IgD-negative memory B cell (primary cell): Measurements from ENCODE around the gene SLC2A6. TPM values are rescaled to one million over a fixed set of nuclear protein-coding genes. Genes with fewer than 3 reads are reported as not detected.

ENCODE experiments used
- H3K27ac Mint-ChIP-seq, 3 donors: one replicate each; pipeline ENCODE4 v1.8.0; 2020 to 2022; ENCODE audit warnings: mild to moderate bottlenecking in 3 of 3, mixed read lengths in 3 of 3, moderate library complexity in 1 of 3
- H3K27me3 Mint-ChIP-seq: one replicate; pipeline ENCODE4 v1.8.0; 2021; ENCODE audit warnings: mixed read lengths
- H3K36me3 Mint-ChIP-seq: one replicate; pipeline ENCODE4 v1.8.0; 2020; ENCODE audit warnings: mild to moderate bottlenecking, mixed read lengths
- H3K4me1 Mint-ChIP-seq, 3 donors: one replicate each; pipeline ENCODE4 v1.8.0; 2020 to 2022; ENCODE audit warnings: mixed read lengths in 3 of 3, mild to moderate bottlenecking in 1 of 3
- H3K4me3 Mint-ChIP-seq, 4 donors: one replicate each; pipeline ENCODE4 v1.8.0; 2020 to 2022; ENCODE audit warnings: mild to moderate bottlenecking in 4 of 4, mixed read lengths in 4 of 4, moderate library complexity in 3 of 4
- H3K9me3 Mint-ChIP-seq, 3 donors: one replicate each; pipeline ENCODE4 v1.8.0; 2020 to 2021; ENCODE audit warnings: mixed read lengths in 3 of 3, mild to moderate bottlenecking in 1 of 3
- polyA plus RNA-seq: library from polyadenylated mRNA; unstranded; fragments of 300-500 nt; fragmentation: Illumina TruSeq; gene quantifications from one replicate; pipeline ENCODE4 v1.2.3, GENCODE V29; 2021

The SLC2A6 gene
- polyA plus RNA-seq, 1 donor from 2014 or later = 65.2 TPM

DNA sequence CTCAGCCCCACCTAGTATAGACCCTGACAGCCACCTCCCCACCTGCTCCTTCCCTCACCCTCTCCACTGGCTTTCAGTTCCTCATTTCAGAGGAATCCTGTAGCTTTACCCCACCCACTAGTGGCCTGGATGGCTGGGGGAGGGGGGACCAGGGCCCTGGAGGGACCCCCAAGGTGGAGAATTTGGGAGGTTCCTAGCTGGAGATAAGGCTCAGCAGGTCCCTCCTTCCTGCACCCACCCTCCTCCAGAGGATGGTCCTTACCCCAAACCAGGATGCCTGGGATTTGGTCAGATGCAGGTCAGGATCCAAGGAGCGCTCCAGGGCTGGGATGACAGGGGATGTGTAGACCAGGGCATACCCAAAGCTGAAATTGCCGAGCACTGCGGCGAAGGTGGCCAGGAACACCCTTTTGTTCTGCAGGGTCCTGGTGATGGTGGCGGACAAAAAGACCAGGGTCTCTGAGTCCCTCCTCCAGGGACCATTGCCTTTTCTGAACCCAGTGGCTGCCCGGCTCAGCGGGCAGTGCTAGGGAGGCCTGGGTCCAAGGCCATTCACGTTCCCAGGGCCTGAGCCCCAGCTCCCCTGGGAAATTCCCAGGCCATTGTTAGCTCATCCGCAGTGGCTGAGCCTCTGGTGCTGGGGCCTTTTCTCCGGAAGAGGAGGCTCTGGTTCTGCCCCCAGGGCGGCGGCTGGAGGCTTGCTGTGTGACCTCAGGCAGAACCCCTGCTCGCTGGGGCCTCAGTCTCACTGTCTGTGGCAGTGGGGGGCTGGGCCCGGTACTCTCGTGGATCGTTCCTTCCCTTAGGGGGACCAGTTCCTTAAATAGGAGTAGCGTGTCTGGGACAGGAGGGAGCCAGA lies 678 bp downstream of the SLC2A6 start:
- Mint-ChIP-seq H3K36me3 (peaks cover 3% of the 10 kb centered on the region), H3K9me3 (no peaks in the 10 kb centered on the region), H3K4me1 (peaks cover 16 to 26% (median 24%) of the 10 kb centered on the region in 3 donors), H3K27ac (peak overlapping the region; percentile 76 to 91 (median 81)), H3K4me3 (peak overlapping the region; percentile 88 to 97 (median 92)), H3K27me3 (peaks cover under 1% of the 10 kb centered on the region)

DNA sequence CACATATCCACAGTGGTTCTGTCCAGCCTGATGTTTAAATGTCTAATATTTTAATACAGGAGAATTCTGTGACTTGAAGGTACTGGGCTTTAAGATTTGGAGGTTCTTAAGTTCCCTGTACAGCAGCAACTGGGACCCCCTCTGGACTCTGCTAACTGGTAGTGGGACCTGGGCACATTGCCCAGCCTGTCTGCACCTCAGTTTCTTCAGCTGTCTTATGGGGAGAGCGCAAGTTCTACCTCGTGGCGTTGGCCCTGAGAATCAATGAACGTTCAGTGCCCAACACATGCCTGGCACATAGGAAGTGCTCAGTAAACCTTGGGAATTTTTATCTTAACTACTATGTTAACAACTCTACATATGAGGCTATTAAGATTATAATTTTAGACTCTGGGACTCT lies 1.4 kb downstream of the SLC2A6 start:
- Mint-ChIP-seq H3K27ac (peak overlapping the region; percentile 76 to 91 (median 81)), H3K27me3 (no peaks in the 10 kb centered on the region), H3K4me1 (peaks cover 16 to 24% (median 24%) of the 10 kb centered on the region in 3 donors), H3K9me3 (no peaks in the 10 kb centered on the region), H3K36me3 (peaks cover 3% of the 10 kb centered on the region), H3K4me3 (peak overlapping the region; percentile 88 to 97 (median 92))

DNA sequence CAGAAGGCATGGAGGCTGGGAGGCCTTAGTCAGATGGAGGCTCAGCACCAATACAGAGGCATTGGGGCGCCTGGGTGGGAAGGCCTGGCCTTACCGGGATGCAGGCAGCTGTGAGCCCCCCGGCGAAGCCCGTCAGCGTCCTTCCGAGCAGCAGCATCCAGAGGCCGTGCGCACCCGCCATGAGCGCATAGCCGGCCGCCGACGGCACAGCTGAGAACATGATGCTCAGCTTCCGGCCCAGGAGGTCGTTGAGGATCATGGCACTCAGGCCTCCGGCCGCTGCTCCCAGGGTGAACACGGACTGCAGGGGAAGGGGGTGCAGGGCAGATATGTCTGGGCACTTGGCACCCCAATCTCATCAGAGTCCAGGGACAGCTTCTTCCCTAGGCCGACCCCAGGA lies 2.0 kb downstream of the SLC2A6 start:
- H3K4me3 Mint-ChIP-seq = peak overlapping the region in 3 of 4 donors; percentile 32 to 88 (median 83)
- H3K36me3 Mint-ChIP-seq = peaks cover 3% of the 10 kb centered on the region
- H3K27me3 Mint-ChIP-seq = no peaks in the 10 kb centered on the region
- H3K4me1 Mint-ChIP-seq = peaks cover 16 to 24% (median 24%) of the 10 kb centered on the region in 3 donors
- H3K9me3 Mint-ChIP-seq = no peaks in the 10 kb centered on the region
- H3K27ac Mint-ChIP-seq = peak overlapping the region in 2 of 3 donors; percentile 53 to 91

DNA sequence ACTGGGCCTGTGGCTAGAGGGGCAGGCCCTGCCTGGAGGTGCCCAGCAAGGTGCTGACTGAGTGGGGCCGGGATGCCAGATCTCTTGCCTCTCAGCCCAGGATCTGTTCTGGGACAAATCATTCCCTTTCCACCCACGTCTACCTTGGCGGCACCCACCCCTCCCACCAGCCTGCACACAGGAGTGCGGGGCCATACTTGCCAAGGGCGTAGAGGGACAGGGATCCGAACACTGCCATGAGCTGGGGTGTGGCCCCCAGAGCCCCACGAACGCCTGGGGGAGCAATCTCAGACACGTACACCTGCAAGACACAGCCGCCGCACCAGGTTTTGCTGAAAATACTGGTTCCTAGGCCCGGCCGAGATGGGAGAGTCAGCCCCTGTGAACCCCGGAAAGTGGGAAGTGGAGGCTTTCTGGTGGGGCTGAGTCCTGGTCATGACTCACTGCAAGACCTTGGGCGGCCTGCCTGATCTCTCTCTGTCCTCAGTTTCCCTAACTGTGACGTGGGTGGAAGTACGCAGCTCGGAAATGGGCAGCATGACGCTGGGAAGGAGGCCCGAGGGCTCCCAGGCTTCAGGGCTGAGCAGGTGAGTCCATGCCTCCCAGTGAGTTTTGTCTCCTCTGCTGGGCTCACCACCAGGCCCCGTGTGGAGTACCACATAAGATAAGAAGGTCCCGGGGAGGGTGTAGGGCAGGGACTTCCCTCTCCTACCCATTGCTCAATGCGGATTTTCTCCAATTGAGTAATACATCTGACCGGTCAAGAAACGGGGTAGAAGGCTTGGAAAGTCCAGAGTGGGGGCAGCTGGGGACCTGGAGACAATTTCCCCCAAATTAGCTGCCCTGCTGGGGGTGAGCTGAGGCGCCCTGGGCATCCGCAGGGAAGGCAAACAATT lies 2.6 kb downstream of the SLC2A6 start:
- H3K4me1 Mint-ChIP-seq = peaks cover 16 to 24% (median 24%) of the 10 kb centered on the region in 3 donors
- peak overlapping the region in 2 of 4 donors; percentile 32 to 83 for H3K4me3 Mint-ChIP-seq
- peak overlapping the region in 2 of 3 donors; percentile 18 to 53 for H3K27ac Mint-ChIP-seq

DNA sequence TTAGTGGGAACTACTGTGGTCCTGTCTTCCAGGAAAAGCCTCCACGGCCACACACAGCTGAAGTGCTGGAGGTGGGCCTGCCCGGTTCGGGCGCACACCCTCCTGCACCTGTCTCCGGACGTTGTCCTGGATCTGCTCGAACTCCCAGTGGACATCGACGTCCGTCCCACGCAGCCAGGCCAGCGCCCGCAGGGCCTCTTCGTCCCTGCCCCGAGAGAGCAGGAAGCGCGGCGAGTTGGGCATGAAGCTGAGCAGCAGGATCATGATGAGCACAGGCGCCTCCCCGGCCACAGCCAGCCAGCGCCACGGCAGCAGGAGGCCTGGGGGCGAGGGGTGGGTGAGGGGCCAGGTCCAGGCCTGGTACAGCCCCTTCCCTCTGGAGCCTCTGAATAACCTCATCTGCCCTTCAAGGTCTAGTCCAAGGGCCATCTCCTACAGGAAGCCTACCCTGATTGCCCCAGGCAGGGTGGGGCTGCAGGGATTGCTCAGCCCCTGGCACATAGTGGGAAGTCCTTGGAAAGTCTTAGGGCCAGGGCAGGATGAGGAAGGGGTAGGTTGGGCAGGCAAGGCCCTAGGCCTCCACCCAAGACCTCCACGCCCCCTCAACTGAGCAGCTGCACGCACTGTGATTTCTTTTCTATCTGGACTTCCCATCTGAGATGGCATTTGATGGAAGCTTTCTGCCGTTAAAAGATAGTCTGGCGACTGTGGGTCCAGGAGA lies 3.4 kb downstream of the SLC2A6 start:
- H3K27me3 Mint-ChIP-seq = no peaks in the 10 kb centered on the region
- no peaks in the 10 kb centered on the region for H3K9me3 Mint-ChIP-seq
- H3K4me1 Mint-ChIP-seq = peaks cover 18 to 24% (median 24%) of the 10 kb centered on the region in 3 donors
- H3K27ac Mint-ChIP-seq = no peak overlapping the region
- peak overlapping the region in 1 of 4 donors; percentile 60 for H3K4me3 Mint-ChIP-seq
- H3K36me3 Mint-ChIP-seq = peaks cover 3% of the 10 kb centered on the region

More for the DNA sequence above, 2.6 kb downstream of the SLC2A6 start:
- Mint-ChIP-seq H3K36me3 (peaks cover 3% of the 10 kb centered on the region), H3K9me3 (no peaks in the 10 kb centered on the region), H3K27me3 (no peaks in the 10 kb centered on the region)

DNA sequence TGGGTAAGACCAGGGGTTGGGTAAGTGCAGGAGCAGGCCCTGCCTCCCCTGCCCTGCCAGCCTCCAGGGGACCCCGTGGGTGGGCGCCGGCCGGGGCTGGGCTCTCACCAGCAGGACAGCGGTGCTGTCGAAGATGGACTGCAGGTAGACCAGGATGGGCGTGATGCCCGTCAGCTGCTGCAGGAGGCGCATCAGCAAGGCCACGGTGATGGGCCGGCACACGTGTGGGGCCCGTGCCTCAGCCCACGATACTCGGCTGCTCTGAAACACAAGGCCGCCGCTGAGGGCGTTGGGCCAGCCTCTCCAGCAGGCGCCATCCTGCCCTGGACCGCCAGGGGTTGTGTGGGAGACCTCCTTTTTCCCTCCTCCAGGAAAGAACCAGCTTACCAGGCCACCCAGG lies 4.0 kb downstream of the SLC2A6 start:
- Mint-ChIP-seq H3K9me3 (no peaks in the 10 kb centered on the region), H3K27ac (no peak overlapping the region), H3K27me3 (no peaks in the 10 kb centered on the region), H3K4me3 (no peak overlapping the region), H3K4me1 (peaks cover 16 to 22% (median 22%) of the 10 kb centered on the region in 3 donors), H3K36me3 (peaks cover 3% of the 10 kb centered on the region)

DNA sequence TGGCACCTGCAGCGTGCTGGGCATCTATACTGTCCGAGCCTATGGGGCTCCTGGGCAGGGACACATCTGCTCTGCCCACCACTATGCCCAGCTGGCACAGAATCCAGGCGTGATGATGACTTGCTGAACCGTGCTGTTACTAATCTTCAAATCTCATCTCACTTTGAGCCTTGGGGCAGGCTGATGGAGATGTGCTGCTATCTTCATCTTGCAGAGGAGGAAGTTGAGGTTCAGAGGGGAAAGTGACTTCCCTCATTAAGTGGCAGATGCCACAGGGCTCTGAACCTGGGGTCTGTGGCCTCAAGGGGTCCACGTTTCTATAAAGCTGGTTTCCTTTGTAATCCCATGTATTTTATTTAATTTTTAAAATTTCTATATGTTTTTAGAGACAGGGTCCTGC lies 4.7 kb downstream of the SLC2A6 start:
- H3K9me3 Mint-ChIP-seq = no peaks in the 10 kb centered on the region

DNA sequence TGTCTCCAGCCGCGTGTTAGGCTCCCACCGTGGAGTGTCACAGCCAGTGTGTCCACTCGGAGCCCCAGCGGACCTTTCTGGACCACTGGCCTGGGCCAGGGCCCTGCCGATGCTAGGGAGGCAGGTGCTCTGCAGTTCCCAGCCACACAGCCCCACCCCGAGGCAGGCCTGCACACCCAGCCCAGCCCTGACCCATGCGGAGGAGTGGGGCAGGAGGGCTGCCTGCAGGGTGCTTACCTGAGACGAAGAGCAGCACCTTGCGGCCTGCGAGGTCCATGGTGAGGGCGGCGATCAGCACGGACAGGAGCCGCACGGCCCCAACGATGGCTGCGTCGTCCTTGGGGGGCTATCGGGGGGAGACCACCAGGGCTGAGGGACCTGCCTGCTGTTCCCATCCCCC lies 5.2 kb downstream of the SLC2A6 start:
- H3K36me3 Mint-ChIP-seq = peaks cover 3% of the 10 kb centered on the region
- peak overlapping the region in 1 of 3 donors; percentile 33 for H3K27ac Mint-ChIP-seq
- no peaks in the 10 kb centered on the region for H3K27me3 Mint-ChIP-seq
- H3K9me3 Mint-ChIP-seq = no peaks in the 10 kb centered on the region
- H3K4me3 Mint-ChIP-seq = peak overlapping the region in 1 of 4 donors; percentile 3
- H3K4me1 Mint-ChIP-seq = peaks cover 13 to 19% (median 18%) of the 10 kb centered on the region in 3 donors

More for the DNA sequence above, 4.7 kb downstream of the SLC2A6 start:
- Mint-ChIP-seq H3K36me3 (peaks cover 3% of the 10 kb centered on the region), H3K27ac (peak overlapping the region in 2 of 3 donors; percentile 33 to 63), H3K4me1 (peaks cover 13 to 19% (median 18%) of the 10 kb centered on the region in 3 donors), H3K4me3 (peak overlapping the region in 1 of 4 donors; percentile 3), H3K27me3 (no peaks in the 10 kb centered on the region)

DNA sequence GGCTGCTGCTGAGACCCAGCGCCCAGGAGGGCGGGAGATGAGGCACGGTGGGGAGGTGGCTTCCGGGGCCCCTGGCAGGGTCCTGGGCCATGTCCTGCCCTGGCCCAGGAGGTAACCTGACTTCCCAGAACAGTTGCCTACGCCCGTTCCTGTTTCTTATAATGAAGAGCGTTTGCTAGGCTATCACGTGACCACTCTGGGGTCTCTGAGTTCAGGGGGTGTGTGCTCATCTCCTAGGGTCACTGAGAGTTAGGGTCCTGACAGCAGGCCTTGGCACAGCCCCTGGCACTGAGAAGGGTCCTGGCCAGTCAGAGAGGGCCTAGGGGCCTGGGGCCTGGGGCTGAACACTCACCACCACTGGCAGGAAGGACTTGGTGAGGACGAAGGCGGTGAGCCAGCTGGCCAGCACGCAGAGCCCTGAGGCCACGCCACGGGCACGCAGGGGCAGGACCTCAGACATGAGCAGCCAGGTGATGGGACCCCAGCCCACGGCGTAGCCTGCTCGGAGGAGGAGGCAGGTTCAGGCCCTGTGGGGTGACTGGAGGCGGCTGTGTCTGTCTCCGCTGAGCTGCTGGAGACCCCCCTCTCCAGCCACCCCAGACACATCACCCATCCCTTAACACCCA lies 6.0 kb downstream of the SLC2A6 start:
- H3K4me3 Mint-ChIP-seq = no peak overlapping the region
- no peaks in the 10 kb centered on the region for H3K27me3 Mint-ChIP-seq
- peaks cover 3% of the 10 kb centered on the region for H3K36me3 Mint-ChIP-seq
- peaks cover 13 to 19% (median 16%) of the 10 kb centered on the region in 3 donors for H3K4me1 Mint-ChIP-seq
- no peaks in the 10 kb centered on the region for H3K9me3 Mint-ChIP-seq
- H3K27ac Mint-ChIP-seq = no peak overlapping the region

DNA sequence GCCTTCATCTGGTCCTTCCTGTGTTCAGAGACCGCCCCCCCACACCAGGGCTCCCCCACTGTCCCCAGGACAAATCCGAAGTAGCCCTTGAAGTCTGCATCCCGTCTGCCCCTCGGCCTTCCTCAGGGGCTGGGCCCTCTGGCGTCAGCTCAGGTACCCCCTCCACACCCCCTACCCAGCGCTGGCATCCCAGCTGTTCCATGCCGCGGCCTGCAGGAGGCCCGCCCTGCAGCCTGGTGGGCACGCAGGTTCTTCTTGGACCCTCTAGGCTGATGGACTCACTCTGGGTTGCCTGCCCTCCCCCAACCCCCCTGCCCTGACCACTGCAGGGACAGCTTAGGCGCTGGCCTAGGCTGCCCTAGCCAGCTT lies 6.6 kb downstream of the SLC2A6 start:
- Mint-ChIP-seq H3K4me1 (peaks cover 9 to 14% (median 12%) of the 10 kb centered on the region in 3 donors), H3K27me3 (no peaks in the 10 kb centered on the region), H3K36me3 (peaks cover 3% of the 10 kb centered on the region), H3K27ac (no peak overlapping the region), H3K4me3 (peak overlapping the region in 1 of 4 donors; percentile 60), H3K9me3 (no peaks in the 10 kb centered on the region)

DNA sequence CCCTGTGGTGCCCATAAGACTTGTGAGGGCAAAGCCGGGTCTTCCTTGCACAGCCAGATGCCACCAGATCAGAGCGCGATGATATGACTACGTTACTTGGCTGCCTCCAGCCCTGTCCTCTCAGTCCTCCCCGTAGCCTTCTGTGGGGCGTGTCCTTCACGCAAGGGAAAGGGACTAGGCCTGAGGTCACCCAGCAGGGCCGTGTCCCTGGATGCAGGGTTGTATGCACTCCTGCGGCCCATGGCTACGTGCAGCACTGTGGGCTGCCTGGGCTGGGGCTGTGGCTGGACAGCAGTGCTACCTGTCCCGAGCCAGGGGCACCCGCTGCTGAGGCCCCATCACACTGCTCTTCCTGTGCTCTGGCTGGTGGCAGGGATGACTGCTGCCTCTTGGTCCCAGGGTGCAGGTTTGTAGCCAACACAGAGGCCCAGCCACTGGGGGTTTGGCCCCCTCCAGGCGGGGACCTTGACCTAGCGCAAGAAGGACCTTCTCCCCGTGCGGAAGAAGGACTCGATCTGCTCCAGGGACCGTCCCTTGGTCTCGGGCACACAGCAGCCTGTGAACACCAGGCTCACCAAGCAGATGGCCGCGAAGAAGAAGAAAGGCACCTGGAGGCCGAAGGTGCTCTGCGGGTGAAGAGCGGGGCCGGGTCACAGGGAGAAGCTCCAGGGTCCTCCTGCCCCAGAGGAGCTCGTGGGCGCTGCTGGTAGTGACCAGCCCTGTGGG lies 7.2 kb downstream of the SLC2A6 start:
- Mint-ChIP-seq H3K9me3 (no peaks in the 10 kb centered on the region), H3K4me1 (peaks cover 8 to 13% (median 11%) of the 10 kb centered on the region in 3 donors), H3K36me3 (peaks cover 3% of the 10 kb centered on the region), H3K27me3 (no peaks in the 10 kb centered on the region), H3K27ac (peak overlapping the region in 2 of 3 donors; percentile 21 to 67), H3K4me3 (peak overlapping the region in 1 of 4 donors; percentile 60)

DNA sequence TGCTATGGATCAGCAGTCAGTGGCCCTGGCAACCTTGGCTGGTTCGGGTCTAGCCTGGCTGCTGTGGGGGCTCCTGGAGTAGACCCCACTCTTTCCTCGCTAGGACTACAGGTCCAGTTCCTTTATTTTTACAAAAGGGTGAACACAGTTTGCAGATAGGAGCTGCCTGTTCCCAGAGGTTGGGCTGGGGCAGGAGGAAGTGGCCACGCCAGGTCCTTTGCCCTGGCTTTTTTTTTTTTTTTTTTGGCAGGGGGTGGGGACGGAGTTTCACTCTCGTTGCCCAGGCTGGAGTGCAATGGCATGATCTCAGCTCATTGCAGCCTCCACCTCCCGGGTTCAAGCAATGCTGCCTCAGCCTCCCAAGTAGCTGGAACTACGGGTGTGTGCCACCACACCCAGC lies 7.9 kb downstream of the SLC2A6 start:
- H3K4me1 Mint-ChIP-seq = peaks cover 6 to 9% (median 6%) of the 10 kb centered on the region in 3 donors
- no peak overlapping the region for H3K27ac Mint-ChIP-seq

DNA sequence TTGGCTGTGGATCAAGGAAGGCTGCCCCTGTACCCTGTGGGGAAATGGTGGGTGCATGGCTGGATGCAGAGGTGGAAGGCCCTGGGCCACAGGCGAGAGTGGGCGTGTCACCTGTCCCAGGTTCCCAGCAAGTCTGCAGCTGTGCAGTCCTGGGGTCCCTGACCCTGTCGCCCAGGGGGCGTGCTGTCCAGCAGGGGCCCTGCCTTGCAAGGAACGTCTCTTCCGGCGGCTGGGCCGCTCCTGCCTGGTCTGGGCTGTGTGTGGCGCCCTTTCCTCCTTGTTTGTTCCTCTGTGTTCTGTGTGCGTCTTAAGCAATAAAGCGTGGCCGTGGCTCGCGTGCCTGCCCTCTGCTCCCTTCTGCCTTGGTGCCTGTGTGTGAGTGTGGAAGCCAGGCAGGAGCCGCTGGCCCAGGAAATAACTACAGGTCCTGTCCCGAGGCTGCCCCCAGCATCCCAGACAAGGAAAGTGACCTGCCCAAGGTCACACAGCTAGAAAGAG lies 8.4 kb downstream of the SLC2A6 start:
- H3K4me1 Mint-ChIP-seq = peaks cover 4 to 14% (median 7%) of the 10 kb centered on the region in 3 donors
- H3K27me3 Mint-ChIP-seq = no peaks in the 10 kb centered on the region
- no peaks in the 10 kb centered on the region for H3K9me3 Mint-ChIP-seq
- H3K4me3 Mint-ChIP-seq = peak overlapping the region in 1 of 4 donors; percentile 22
- peaks cover 2% of the 10 kb centered on the region for H3K36me3 Mint-ChIP-seq
- peak overlapping the region in 2 of 3 donors; percentile 32 to 53 for H3K27ac Mint-ChIP-seq

More for the DNA sequence above, 7.9 kb downstream of the SLC2A6 start:
- no peaks in the 10 kb centered on the region for H3K9me3 Mint-ChIP-seq
- H3K36me3 Mint-ChIP-seq = peaks cover 3% of the 10 kb centered on the region
- peak overlapping the region in 1 of 4 donors; percentile 22 for H3K4me3 Mint-ChIP-seq
- no peaks in the 10 kb centered on the region for H3K27me3 Mint-ChIP-seq
